ENCODE results near the gene CNFN. TPM values are rescaled to one million over a fixed set of nuclear protein-coding genes. Genes with fewer than 3 reads are reported as not detected.

Gene CNFN
- total RNA-seq, 1 donor from 2014 or later, result 2.8 TPM

DNA sequence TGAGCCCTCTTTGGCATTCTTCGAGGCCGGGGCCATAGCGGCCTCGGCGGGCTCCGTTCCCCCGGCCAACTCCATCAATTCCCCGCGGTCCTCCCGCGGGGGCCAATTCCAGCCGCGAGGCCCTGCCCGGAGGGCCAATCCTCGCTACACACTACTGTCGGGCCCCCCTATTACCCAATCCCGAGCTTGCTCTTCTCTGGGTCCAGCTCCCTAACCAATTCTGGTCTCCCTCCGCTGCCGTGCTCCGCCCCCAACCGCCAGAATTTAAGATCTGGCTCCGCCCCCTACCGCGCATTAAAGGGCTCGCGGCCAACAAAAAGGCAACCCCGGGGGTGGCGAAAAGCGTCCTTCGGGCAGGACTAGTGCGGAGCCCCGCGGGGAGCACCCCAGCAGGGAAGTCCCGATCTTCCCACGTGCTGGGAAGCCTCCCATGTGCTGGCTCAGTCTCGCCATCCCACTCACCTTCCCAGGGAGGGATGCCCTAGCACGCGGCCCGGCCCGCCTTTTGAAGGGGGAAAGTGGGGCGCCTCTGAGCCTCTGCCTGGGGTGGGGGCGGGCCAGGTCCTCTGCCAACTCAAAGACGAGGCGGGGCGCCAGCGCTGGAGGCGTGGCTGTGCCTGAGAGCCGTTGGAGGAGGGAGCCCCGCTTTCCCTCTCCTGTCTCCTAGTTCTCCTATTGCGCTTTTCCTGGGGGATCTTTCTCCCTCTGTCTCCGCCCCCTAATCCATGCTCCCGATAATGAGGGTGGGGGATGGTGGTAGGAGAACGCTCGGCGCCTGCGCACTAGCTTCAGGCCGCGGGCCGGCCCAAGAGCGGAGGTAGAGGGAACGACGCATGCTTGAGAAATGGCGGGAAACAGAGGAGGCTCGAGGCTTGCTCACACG, 33.6 kb upstream of the CNFN start:
- H3K9me3 Mint-ChIP-seq (ENCODE audit: unreplicated experiment), result peaks cover 18% of the 10 kb centered on the region
- DNase-seq, result peak; percentile 90
- TF ChIP-seq, protein P1, sequence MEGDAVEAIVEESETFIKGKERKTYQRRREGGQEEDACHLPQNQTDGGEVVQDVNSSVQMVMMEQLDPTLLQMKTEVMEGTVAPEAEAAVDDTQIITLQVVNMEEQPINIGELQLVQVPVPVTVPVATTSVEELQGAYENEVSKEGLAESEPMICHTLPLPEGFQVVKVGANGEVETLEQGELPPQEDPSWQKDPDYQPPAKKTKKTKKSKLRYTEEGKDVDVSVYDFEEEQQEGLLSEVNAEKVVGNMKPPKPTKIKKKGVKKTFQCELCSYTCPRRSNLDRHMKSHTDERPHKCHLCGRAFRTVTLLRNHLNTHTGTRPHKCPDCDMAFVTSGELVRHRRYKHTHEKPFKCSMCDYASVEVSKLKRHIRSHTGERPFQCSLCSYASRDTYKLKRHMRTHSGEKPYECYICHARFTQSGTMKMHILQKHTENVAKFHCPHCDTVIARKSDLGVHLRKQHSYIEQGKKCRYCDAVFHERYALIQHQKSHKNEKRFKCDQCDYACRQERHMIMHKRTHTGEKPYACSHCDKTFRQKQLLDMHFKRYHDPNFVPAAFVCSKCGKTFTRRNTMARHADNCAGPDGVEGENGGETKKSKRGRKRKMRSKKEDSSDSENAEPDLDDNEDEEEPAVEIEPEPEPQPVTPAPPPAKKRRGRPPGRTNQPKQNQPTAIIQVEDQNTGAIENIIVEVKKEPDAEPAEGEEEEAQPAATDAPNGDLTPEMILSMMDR (IDR thresholded peaks at IDR 0.05; ENCODE audit: partially characterized antibody, unreplicated experiment), result no peak
- H3K27me3 Mint-ChIP-seq (ENCODE audit: unreplicated experiment), result peaks cover 21% of the 10 kb centered on the region
- peaks cover 36% of the 10 kb centered on the region for H3K4me1 Mint-ChIP-seq (ENCODE audit: low read depth, unreplicated experiment)
- no peaks in the 10 kb centered on the region for H3K36me3 Mint-ChIP-seq (ENCODE audit: unreplicated experiment)
- peak overlapping the region; percentile 98 for H3K4me3 Mint-ChIP-seq (ENCODE audit: unreplicated experiment)
- peak overlapping the region; percentile 95 for H3K27ac Mint-ChIP-seq (ENCODE audit: unreplicated experiment)

DNA sequence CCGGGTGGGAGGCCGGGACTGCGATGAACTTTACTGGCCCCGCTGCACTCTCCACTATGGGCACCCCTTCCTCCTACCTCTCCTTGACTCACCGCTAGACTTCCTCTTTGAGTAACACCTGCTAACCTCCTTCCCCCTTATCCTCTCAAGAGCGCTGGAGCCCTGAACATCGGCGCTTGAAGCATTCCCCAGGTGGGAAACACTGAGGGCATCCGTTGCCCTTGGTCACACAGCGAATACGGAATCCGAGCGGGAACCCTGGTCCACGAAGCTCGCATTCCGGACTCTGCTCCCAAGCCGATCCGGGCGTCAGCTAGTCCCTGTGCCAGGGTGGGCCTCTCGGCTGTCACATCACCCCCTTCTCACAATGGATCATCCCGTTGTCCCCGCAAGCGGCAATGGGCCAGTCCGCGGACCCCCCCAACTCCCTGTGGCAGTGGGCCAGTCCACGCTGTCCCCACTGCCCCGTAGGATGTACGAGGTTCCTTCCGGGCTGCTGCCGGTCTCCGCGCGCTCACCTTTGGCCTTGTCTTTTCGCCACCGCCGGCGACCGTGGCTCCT, 32.9 kb upstream of the CNFN start:
- peaks cover 36% of the 10 kb centered on the region for H3K4me1 Mint-ChIP-seq (ENCODE audit: low read depth, unreplicated experiment)
- H3K27ac Mint-ChIP-seq (ENCODE audit: unreplicated experiment), result peak overlapping the region; percentile 95
- H3K9me3 Mint-ChIP-seq (ENCODE audit: unreplicated experiment), result peaks cover 18% of the 10 kb centered on the region
- peak; percentile 80 for DNase-seq
- H3K36me3 Mint-ChIP-seq (ENCODE audit: unreplicated experiment), result no peaks in the 10 kb centered on the region
- H3K27me3 Mint-ChIP-seq (ENCODE audit: unreplicated experiment), result peaks cover 21% of the 10 kb centered on the region
- H3K4me3 Mint-ChIP-seq (ENCODE audit: unreplicated experiment), result peak overlapping the region; percentile 98
- TF ChIP-seq, protein P1 (IDR thresholded peaks at IDR 0.05; ENCODE audit: partially characterized antibody, unreplicated experiment), result no peak

DNA sequence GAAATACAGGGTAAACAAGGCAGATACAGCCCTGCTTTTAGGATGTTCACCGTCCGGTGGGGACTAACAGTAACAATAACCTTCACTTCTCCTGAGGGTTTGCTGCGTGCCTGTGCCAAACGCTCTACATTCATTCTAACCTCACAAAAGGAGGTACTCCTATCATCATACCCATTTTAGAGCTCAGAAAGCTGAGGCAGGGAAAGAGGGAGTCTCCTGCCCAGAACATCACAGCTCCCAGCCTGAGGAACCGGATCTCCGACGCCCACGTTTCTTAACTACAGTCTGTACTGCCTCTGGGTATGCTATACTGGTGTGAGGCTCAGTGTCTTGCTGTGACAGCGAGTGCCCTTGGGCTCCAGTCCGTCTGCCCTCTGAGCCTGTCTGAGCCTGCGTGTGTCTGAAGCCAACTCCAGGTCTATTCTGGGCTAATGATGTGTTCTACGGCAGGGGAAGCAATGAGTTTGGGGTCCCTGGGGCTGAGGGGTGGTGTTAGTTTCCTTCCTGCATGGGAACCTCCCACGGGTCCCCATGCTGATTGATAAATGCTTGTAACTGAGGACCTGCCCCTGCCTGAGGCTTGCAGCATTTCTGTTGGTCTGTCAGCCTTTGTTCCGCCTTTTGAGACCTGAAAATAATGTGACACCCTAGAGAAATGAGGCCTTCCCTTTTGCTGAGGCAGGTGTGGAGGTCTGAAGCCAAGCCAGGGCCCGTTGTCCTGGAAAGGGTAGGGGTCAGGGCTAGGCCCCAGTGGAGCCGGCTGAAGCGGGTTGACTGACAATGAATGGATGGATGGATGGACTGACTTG, 32.2 kb upstream of the CNFN start:
- H3K36me3 Mint-ChIP-seq (ENCODE audit: unreplicated experiment), result no peaks in the 10 kb centered on the region
- TF ChIP-seq, protein P1 (IDR thresholded peaks at IDR 0.05; ENCODE audit: partially characterized antibody, unreplicated experiment), result no peak
- peak; percentile 43 for DNase-seq

DNA sequence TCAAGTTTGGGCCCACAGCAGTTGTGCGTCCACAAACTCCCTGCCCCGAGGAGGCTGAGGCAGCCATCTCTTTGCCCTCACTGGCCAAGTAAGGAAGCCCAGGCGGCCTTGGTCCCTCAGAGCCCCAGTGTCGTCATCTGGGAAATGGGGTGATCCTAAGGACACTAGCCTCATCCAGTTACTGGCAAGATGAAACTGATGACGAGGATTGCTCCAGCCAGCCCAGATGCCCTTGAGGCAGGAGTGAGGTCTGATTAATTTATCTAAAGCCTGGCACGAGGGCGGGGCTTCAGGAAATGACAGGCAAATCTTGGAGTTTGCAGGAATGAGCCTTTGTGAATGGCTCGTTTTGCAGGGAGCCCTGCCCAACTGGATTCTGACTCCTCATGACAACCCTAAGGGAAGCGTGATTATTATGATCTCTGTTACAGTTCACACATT, 31.5 kb upstream of the CNFN start:
- Mint-ChIP-seq H3K9me3 (ENCODE audit: unreplicated experiment) (peaks cover 18% of the 10 kb centered on the region), H3K36me3 (ENCODE audit: unreplicated experiment) (no peaks in the 10 kb centered on the region), H3K27ac (ENCODE audit: unreplicated experiment) (peak overlapping the region; percentile 95), H3K4me3 (ENCODE audit: unreplicated experiment) (peak overlapping the region; percentile 98), H3K27me3 (ENCODE audit: unreplicated experiment) (peaks cover 21% of the 10 kb centered on the region), H3K4me1 (ENCODE audit: low read depth, unreplicated experiment) (peaks cover 26% of the 10 kb centered on the region)
- TF ChIP-seq, protein P1 (IDR thresholded peaks at IDR 0.05; ENCODE audit: partially characterized antibody, unreplicated experiment), result no peak
- DNase-seq, result no peak

More for the DNA sequence above, 32.2 kb upstream of the CNFN start:
- peaks cover 21% of the 10 kb centered on the region for H3K27me3 Mint-ChIP-seq (ENCODE audit: unreplicated experiment)
- peaks cover 32% of the 10 kb centered on the region for H3K4me1 Mint-ChIP-seq (ENCODE audit: low read depth, unreplicated experiment)
- H3K9me3 Mint-ChIP-seq (ENCODE audit: unreplicated experiment), result peaks cover 18% of the 10 kb centered on the region
- H3K4me3 Mint-ChIP-seq (ENCODE audit: unreplicated experiment), result peak overlapping the region; percentile 98
- peak overlapping the region; percentile 95 for H3K27ac Mint-ChIP-seq (ENCODE audit: unreplicated experiment)

All from glutamatergic neuron (in vitro differentiated cells).